EH (cell line): ENCODE results near the gene ATF1.
A peak's percentile ranks its signal among the peaks of the same experiment; 100 is the strongest.
"Not testable (repeated sequence)": the region's sequence is repeated elsewhere in the genome, so short reads cannot be mapped to it uniquely, and the experiment has no call there.

ENCODE experiments used
- DNase-seq: peaks from one replicate; pipeline ENCODE4 v3.0.0-alpha.2; 2015; ENCODE audit warnings: low read depth

ATF1 gene

DNA sequence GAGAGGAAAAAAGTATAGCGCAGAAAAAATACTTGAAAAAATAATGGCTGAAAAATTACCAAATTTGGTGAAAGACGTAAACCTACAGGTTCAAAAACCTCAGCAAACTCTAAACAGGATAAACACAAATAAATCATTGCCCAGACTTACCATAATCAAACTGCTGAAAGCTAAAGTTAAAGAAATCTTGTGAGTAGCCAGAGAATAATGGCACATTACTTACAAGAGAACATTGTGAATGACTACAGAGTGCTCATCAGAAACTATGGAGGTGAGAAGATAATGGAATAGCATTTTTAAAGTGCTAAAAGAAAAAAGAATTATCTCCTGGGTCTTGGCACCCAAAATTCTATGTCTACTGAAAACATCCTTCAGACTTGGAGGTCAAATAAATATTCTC lies 36.0 kb downstream of the ATF1 start:
- peak; percentile 13 for DNase-seq

DNA sequence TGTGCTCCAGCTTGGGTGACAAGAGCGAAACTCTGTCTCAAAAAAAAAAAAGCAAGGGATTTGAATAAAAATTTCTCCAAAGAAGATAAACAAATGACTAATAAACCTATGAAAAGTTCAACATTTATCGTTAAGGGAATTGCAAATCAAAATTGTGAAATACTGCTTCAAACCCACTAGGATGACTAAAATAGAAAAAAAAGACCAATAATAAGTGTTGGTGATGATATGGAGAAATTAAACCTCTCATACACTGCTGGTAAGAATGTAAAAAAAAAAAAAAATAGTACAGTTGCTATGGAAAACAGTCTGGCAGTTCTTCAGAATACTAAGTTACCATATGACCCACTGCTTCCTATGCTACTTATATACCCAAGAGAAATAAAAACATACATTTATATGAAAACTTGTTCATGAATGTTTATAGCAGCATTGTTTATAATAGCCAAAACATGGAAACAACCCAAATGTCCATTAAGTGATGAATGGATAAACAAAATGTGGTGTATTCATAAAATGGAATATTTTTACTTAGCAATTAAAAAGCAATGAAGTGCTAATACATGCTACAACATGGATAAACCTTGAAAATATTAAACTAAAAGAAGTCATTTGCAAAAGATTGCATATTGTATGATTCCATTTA lies 39.5 kb downstream of the ATF1 start:
- no peak for DNase-seq

DNA sequence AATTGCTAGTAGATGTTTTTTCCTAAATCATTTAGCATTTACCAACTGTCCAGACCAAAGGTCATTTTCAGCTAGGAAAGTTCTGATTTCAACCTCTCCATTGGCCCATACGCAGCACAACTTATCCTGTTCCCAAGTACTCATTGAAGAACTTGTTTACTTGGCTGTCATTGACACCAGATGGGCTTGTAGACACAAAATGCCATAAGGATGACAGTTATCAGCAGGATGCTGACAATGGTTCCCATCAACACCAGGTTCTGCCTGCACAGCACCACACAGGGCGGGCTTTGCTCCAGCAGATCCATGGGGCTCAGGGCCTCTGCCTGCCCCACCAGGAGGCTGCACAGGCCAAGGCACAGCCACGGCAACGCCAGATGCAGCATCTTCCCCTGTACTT lies 42.3 kb downstream of the ATF1 start:
- DNase-seq, result peak; percentile 36

DNA sequence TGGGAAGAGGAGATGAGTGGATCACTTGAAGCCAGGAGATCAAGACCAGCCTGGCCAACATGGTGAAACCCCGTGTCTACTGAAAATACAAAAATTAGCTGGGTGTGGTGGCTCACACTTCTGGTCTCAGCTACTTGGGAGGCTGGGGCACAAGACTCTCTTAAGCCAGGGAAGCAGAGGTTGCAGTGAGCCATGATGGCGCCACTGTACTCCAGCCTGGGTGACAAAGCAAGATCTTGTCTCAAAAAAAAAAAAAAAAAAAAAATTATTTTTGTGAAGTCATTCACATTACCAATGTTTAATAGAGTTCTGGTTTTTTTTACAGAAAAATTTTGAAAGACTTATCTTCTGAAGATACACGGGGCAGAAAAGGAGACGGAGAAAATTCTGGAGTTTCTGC lies 45.2 kb downstream of the ATF1 start:
- not testable (repeated sequence) for DNase-seq

DNA sequence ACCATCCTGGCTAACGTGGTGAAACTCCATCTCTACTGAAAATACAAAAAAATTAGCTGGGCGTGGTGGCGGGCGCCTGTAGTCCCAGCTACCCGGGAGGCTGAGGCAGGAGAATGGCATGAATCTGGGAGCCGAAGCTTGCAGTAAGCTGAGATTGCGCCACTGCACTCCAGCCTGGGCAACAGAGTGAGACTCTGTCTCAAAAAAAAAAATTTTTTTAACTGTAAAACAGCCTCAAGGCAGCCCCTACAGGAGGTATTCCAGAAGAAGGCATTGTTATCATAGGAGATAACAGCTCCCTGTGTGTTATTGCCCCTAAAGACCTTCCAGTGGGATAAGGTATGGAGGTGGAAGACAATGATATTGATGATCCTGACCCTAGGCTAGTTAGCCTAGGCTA lies 51.0 kb downstream of the ATF1 start:
- DNase-seq, result not testable (repeated sequence)

DNA sequence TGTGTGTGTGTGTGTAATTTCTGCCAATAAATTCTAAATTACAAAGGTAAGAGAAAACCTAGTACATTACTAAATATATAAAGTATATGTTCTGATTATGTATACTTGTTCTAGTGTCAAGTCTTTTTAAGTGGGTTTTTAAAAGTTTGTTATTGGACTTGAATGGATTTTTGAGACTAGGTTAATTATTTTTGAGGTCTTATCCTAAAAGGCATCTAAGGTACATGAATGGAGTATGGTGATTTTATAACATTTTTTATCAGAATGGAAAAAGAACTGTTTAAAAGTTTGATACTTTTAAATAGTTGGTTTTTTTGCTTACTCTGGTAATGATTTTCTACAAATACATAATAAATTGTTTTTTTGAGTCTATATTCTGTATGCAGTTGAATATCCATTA lies 56.3 kb downstream of the ATF1 start:
- DNase-seq, result no peak

DNA sequence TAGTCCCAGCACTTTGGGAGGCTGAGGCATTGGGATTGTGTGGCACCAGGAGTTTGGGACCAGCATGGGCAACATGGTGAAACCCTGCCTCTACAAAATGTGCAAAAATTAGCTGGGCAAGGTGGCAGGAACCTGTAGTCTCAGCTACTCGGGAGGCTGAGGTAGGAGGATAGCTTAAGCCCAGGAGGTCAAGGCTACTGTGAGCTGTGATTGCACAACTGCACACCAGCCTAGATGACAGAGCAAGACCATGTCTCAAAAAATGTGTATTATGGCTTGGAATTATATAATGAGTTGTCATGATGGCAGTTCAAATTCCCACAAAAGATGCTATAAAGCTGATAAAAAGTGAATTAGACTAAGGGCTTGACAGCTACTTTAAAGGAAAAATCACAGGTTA lies 58.2 kb downstream of the ATF1 start:
- DNase-seq, result no peak

DNA sequence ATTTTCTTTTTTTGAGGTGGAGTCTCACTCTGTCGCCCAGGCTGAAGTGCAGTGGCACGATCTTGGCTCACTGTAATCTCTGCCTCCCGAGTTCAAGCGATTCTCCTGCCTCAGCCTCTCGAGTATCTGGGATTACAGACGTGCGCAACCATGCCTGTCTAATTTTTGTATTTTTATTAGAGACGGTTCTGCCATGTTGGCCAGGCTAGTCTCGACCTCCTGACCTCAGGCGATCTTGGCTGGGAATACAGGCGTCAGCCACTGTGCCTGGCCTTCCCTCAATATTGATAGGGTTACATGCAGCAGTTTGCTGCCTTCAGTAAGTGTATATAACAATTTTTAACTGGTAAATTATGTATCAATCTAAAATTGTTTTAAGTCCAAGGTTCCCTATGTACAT lies 59.8 kb downstream of the ATF1 start:
- DNase-seq, result not testable (repeated sequence)

DNA sequence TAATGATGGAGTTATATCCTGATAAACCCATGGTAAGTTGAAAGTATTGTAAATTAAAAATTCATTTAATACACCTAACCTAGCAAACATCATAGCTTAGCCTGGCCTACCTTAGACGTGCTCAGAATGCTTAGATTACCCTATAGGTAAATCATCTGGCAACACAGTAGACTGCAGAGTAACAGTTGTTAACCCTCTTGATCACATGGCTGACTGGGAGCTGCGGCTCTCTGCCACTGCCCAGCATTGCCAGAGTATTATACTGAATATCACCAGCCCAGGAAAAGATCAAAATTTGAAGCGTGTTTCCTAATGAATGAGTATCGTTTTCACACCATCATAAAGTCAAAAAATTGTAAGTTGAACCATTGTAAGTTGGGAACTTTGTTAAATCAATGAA lies 61.0 kb downstream of the ATF1 start:
- DNase-seq, result no peak

DNA sequence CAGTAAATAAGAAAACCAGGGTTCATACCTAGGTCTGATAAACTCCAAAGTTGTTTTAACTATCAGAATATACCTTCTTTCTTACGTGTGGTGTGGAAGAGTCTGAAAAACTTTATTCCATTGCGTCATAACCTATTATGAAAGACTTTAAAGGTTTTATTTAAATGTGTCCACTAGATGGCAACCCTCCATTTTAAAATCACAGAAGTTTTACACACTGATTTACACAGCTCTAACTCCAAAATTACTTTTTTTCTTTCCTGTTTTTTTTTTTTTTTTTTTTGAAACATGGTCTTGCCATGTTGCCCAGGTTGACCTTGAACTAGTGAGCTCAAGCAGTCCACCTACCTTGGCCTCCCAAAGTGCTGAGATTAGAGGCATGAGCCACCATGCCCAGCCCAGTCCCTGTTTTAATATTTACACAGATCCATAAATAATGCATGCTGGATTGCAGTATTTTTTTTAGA lies 61.5 kb downstream of the ATF1 start:
- peak; percentile 76 for DNase-seq

DNA sequence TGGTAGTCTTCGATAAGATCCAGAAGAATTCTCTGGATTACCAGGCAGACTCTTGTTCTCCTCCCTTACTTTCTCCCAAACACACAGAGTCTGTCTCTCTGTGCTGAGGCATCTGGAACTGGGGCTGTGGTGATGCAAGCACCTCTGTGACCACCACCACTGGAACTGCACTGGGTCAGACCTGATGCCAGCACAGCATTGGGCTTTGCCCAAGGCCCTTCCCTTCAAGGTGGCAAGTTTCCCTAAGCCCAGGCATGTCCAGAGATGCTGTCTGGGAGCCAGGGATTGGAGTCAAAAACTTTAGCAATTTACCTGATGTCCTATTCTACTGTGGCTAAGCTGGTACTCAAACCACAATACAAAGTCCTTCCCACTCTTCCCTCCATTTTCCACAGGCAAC lies 64.2 kb downstream of the ATF1 start:
- DNase-seq, result no peak

DNA sequence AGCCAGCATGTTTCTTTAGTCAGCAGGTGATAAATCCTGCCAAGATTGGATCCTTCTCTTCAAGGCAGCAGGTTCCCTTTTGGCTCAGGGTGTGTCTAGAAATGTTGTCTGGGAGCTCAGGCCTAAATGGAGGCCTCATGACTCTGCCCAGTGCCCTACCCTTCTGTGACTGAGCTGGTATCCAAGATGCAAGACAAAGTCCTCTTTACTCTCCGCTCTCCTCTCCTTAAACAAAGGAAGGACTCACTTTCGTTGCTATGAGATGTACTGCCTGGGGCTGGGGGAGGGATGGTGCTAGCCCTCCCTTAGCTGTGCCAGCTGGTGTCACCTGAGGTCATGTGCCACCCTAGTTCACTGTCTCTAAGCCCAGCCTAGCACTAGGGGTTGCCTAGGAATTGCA lies 65.0 kb downstream of the ATF1 start:
- no peak for DNase-seq

DNA sequence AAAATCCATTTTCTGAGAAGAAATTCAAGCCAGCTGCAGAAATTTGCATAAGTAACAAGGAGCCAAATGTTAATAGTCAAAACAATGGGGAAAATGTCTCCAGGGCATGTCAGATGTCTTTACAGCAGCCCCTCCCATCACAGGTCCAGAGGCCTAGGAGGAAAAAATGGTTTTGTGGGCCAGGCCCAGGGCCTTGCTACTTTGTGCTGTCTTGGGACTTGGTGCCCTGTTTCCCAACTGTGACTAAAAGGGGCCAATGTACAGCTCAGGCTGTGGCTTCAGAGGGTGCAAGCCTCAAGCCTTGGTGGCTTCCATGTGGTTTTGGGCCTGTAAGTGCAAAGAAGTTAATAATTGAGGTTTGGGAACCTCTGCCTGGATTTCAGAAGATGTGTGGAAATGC lies 69.9 kb downstream of the ATF1 start:
- not testable (repeated sequence) for DNase-seq

DNA sequence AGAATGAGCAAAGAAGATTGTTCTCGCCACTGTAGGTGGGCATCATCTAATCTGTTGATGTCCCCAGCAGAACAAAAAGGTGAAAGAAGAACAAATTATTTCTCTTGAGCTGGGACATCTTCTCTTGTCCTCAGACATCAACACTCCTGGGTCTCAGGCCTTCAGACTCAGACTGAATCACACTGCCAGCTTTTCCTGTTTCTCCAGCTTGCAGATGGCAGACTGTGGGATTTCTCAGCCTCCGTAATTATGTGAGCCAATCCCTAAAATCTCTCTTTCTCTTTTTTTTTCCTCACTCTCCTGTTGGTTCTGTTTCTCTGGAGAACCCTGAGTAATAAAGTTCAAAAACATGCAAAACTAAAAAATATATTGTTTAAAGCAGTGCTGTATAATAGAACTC lies 75.1 kb downstream of the ATF1 start:
- DNase-seq, result no peak

DNA sequence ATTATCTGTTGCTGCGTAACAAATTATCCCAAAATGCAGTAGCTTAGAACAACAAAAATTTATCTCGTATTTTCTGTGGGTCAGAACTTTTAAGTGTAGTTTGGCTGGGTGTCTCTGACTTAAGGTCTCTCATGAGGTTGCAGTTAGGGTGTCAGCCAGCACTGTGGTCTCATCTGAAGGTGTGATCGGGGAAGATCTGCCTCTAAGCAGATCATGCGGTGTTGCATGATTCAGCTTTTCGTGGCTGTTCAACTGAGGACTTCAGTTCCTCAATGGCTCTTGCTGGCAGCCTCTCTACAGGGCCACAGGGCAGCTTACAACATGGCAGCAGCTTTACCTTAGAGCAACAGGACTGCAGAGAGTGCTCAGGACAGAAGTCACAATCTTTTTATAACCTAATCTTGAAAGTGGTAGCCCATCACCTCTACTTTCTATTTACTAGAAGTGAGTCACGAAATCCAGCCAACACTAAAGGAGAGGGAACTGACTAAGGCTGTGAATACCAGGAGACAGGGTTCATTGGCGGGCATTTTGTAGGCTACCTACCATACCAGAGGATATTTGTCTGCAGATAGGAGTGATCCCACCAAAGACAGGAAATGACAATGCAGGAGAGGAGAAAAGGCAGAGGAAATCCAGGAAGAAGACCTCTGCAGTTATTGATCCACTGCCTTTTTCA lies 77.0 kb downstream of the ATF1 start:
- no peak for DNase-seq

DNA sequence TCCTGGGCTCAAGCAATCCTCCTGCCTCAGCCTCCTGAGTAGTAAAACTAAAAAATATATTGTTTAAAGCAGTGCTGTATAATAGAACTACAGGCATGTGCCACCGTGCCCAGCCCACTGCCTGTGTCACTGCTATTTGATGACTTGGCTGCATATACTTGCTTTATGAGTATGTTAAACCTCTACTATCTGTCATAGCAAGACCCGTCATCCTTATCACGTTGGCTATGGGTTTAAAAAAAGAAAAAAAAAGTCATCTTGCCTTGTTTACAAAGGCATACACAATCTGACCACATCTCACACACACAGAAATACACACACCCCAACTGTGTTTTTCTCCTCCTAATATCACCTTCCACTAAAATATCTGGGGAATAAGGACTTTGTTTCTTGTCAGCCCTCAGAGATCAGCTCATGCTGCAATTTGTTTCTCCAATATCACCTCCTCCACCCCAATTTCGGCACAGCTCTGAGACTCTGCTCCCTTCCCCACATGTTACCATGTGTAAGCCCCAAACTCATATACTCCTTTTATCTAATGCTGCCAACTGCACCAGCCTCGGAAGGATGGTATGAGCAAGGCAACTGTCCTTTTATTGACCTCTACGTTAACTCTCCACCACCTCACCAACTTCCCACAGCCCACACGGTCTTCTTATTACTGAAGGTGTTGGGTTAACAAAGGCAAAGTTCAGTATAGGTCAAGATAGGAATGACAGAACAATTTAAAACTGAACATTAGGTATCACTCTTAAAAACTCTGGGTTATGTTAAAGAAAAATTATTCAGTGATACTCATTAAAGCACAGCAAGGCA lies 78.0 kb downstream of the ATF1 start:
- DNase-seq, result no peak

DNA sequence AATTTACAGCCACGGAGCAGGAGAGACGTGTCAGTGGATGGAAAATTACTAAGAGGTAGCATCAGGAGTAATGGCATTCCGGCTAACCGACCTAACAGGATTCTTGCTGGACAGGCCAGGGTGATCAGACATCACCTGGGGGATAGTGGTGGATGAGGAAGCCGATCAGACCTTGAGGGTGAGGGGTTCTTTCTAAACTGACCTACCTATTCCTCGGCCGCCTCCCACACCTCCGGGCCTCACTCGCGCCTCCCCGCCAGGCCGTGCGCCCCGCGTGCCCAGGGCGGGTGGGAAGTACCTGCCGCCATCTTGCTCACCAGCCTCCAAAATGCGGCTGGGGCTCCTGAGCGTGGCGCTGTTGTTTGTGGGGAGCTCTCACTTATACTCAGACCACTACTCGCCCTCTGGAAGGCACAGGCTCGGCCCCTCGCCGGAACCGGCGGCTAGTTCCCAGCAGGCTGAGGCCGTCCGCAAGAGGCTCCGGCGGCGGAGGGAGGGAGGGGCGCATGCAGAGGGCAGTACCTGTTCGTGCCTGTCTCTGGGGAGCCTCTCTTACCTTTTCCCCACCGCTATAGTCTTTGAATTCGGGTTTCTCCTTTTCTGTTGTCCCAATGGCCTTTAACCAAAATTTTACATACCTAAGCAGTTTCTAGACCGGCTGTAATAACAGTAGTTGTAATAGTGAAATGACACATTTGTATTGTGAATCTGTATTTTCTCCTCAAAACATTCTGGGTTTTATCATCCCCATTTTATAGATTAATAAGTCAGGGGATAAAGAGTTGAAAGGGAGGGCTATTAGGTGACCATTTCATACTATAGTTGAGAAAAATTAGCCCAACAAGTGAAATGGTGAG lies 79.0 kb downstream of the ATF1 start, which contains the start of gene TMPRSS12:
TMPRSS12 (plus strand) TSS at position 290 of the 857 bp plus-strand sequence; CDS start at position 329, 39 bp downstream.
- no peak for DNase-seq

DNA sequence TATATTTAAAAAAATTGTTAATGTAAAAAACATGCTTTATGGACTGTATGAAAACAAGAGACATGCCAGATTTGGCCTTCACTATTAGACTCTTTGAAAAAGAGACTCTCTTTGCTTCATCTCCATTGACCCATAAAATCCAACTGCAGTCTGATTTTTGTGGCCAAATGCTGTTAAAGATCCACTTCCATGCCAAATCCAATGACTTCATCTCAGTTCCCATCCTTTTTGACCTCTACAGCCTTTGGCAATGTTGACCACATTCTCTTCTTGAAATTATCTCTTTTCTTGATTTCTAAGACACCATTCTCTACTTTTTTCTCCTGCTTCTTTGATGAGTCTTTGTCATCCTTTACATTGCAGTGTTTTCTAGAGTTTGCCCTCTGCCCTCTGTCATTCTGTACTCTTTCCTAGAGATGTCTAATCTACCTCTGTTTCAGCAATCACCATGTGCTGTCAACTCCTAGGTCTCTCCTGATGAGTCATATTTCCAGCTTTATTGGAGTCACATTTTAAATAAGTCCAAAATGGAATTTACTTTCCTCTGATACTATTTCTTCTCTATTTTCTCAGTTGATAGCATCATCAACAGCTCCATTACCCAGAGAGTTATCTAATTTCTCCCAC lies 81.2 kb downstream of the ATF1 start:
- peak; percentile 22 for DNase-seq

DNA sequence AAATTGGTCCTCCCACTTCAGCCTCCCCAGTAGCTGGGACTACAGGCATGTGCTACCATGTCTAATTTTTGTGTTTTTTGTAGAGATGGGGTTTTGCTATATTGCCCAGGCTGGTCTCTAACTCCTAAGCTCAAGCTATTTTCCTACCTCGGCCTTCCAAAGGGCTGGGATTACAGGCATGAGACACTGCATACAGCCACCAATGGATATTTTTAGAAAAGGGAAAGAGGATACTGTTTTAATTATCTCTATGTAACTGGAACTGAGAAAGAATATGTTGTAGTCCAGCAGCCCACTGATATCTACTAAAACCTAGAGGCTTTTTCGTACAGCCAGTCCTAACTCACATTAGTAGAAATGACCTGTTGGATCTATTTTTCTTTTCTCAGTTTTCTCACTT lies 85.1 kb downstream of the ATF1 start:
- DNase-seq, result no peak

DNA sequence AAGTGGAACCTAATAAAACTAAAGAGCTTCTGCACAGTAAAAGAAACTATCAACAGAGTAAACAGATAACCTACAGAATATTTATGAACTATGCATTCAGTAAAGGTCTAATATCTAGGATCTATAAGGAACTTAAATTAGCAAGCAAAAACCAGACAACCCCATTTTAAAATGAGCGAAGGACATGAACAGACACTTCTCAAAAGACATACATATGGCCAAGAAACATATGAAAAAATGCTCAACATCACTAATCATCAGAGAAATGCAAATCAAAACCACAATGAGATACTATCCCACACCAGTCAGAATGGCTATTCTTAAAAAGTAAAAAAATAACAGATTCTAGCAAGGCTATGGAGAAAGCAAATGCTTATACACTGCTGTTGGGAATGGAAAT lies 91.3 kb downstream of the ATF1 start:
- DNase-seq, result not testable (repeated sequence)

DNA sequence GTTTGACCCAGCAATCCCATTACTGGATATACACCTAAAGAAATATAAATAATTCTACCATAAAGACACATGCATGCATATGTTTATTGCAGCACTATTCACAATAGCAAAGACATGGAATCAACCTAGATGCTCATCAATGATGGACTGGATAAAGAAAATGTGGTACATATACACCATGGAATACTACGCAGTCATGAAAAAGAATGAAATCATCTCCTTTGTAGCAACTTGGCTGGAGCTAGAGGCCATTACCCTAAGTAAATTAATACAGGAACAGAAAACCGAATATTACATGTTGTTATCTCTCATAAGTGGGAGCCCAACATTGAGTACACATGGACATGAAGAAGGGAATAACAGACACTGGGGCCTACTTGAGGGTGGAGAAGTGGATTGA lies 91.8 kb downstream of the ATF1 start:
- not testable (repeated sequence) for DNase-seq
